HEK293 (cell line): ENCODE results near the gene UCKL1.
A peak's percentile ranks its signal among the peaks of the same experiment; 100 is the strongest.

Source experiments
- CTCF ChIA-PET: fragments of 350-600 bp; formaldehyde crosslinking; extraction: SDS; loops from one replicate; lab custom pipeline; 2021; ENCODE audit warnings: antibody characterized with exemption; lab: Yijun Ruan, JAX
- POLR2A ChIA-PET: fragments of 300-600 bp; formaldehyde crosslinking; extraction: SDS; loops from one replicate; lab custom pipeline; 2020; ENCODE audit warnings: antibody characterized with exemption, inconsistent platforms; lab: Yijun Ruan, JAX
- H3K27ac ChIP-seq: fragments of 200-500 bp; sonication (Bioruptor generic); 2 replicates; pipeline ENCODE4 v1.5.1; 2014; ENCODE audit warnings: low read depth, low read length, control low read depth, inconsistent platforms; ENCODE audit errors: extremely low read depth
- H3K36me3 ChIP-seq, 2 experiments: fragments of 200-500 bp in 1 of 2; sonication (Bioruptor generic) in 1 of 2; 1 replicate in 1 of 2; 2 replicates in 1 of 2; pipeline ENCODE4 v1.5.1; 2014 to 2017; ENCODE audit warnings: inconsistent platforms in 2 of 2, low read length in 2 of 2; ENCODE audit not compliant: control insufficient read depth in 2 of 2, insufficient read depth in 1 of 2
- H3K4me1 ChIP-seq: fragments of 200-500 bp; sonication (Bioruptor generic); 2 replicates; pipeline ENCODE4 v1.5.1; 2014; ENCODE audit warnings: mild to moderate bottlenecking, low read length, inconsistent platforms; ENCODE audit not compliant: control insufficient read depth, insufficient read depth
- H3K4me3 ChIP-seq: 2 replicates; pipeline ENCODE4 v1.5.1; 2011; ENCODE audit warnings: low read depth, mild to moderate bottlenecking, control low read depth, low read length, moderate library complexity
- H3K9me3 ChIP-seq: fragments of 200-500 bp; sonication (Bioruptor generic); 2 replicates; pipeline ENCODE4 v1.5.1; 2014; ENCODE audit warnings: low read depth, low read length, inconsistent platforms; ENCODE audit not compliant: control insufficient read depth, insufficient read depth
- KLF9 ChIP-seq: fragments of 450-650 bp; formaldehyde crosslinking; IDR thresholded peaks from 2 replicates; pipeline ENCODE4 v1.5.1; 2016; ENCODE audit warnings: missing biosample characterization, missing genetic modification characterization, low read depth
- REPIN1 ChIP-seq: fragments of 450-650 bp; formaldehyde crosslinking; IDR thresholded peaks from 2 replicates; pipeline ENCODE4 v1.5.1; 2017; ENCODE audit warnings: missing biosample characterization, missing genetic modification characterization, low read depth
- SCRT1 ChIP-seq: fragments of 450-650 bp; formaldehyde crosslinking; IDR thresholded peaks from 2 replicates; pipeline ENCODE4 v1.5.1; 2016; ENCODE audit warnings: missing biosample characterization, missing genetic modification characterization, borderline replicate concordance
- SETDB1 ChIP-seq: IDR thresholded peaks from one replicate; pipeline ENCODE4 v1.6.1; 2017; ENCODE audit warnings: mild to moderate bottlenecking, low read length, moderate library complexity, mixed read lengths; ENCODE audit not compliant: insufficient read length
- SP2 ChIP-seq: fragments of 450-650 bp; formaldehyde crosslinking; IDR thresholded peaks from 2 replicates; pipeline ENCODE4 v1.5.1; 2016; ENCODE audit warnings: missing biosample characterization, missing genetic modification characterization
- ZBTB44 ChIP-seq: fragments of 450-650 bp; IDR thresholded peaks from 2 replicates; pipeline ENCODE4 v1.5.1; 2018; ENCODE audit warnings: missing biosample characterization, mild to moderate bottlenecking, missing genetic modification characterization
- ZBTB8A ChIP-seq: fragments of 450-650 bp; formaldehyde crosslinking; IDR thresholded peaks from 2 replicates; pipeline ENCODE4 v1.5.1; 2016; ENCODE audit warnings: missing biosample characterization, missing genetic modification characterization
- ZNF157 ChIP-seq: fragments of 450-650 bp; formaldehyde crosslinking; IDR thresholded peaks from 2 replicates; pipeline ENCODE4 v1.5.1; 2016; ENCODE audit warnings: missing biosample characterization, missing genetic modification characterization
- ZNF2 ChIP-seq: fragments of 450-650 bp; formaldehyde crosslinking; IDR thresholded peaks from 2 replicates; pipeline ENCODE4 v1.5.1; 2016; ENCODE audit warnings: missing biosample characterization, missing genetic modification characterization
- ZNF211 ChIP-seq: fragments of 450-650 bp; formaldehyde crosslinking; IDR thresholded peaks from 2 replicates; pipeline ENCODE4 v1.5.1; 2016; ENCODE audit warnings: low read depth, missing biosample characterization, missing genetic modification characterization
- ZNF221 ChIP-seq: fragments of 450-650 bp; formaldehyde crosslinking; IDR thresholded peaks from 2 replicates; pipeline ENCODE4 v1.5.1; 2017; ENCODE audit warnings: missing biosample characterization, missing genetic modification characterization, borderline replicate concordance
- ZNF292 ChIP-seq: fragments of 450-650 bp; formaldehyde crosslinking; IDR thresholded peaks from 2 replicates; pipeline ENCODE4 v1.5.1; 2016; ENCODE audit warnings: low read depth, missing biosample characterization, missing genetic modification characterization, borderline replicate concordance
- ZNF366 ChIP-seq: fragments of 450-650 bp; formaldehyde crosslinking; conservative IDR thresholded peaks from 2 replicates; pipeline ENCODE4 v1.5.1; 2016; ENCODE audit warnings: missing biosample characterization, missing genetic modification characterization
- ZNF391 ChIP-seq: fragments of 450-650 bp; formaldehyde crosslinking; IDR thresholded peaks from 2 replicates; pipeline ENCODE4 v1.5.1; 2016; ENCODE audit warnings: low read depth, missing biosample characterization, missing genetic modification characterization, borderline replicate concordance
- ZNF473 ChIP-seq: fragments of 450-650 bp; formaldehyde crosslinking; IDR thresholded peaks from 2 replicates; pipeline ENCODE4 v1.5.1; 2017; ENCODE audit warnings: missing biosample characterization, missing genetic modification characterization
- ZNF510 ChIP-seq: fragments of 450-650 bp; formaldehyde crosslinking; IDR thresholded peaks from 2 replicates; pipeline ENCODE4 v1.5.1; 2018; ENCODE audit warnings: mild to moderate bottlenecking, missing genetic modification characterization, missing biosample characterization; ENCODE audit not compliant: insufficient replicate concordance
- ZNF677 ChIP-seq: fragments of 450-650 bp; IDR thresholded peaks from 2 replicates; pipeline ENCODE4 v1.5.0; 2018; ENCODE audit warnings: missing biosample characterization, mild to moderate bottlenecking, missing genetic modification characterization, moderate library complexity
- ZSCAN30 ChIP-seq: fragments of 450-650 bp; IDR thresholded peaks from 2 replicates; pipeline ENCODE4 v1.5.1; 2018; ENCODE audit warnings: missing biosample characterization, mild to moderate bottlenecking, missing genetic modification characterization, moderate library complexity
- TF ChIP-seq, protein P1 (sequence below): fragments of 450-650 bp; formaldehyde crosslinking; IDR thresholded peaks from 2 replicates; pipeline ENCODE4 v1.5.1; 2017; ENCODE audit warnings: missing biosample characterization, missing genetic modification characterization
- TF ChIP-seq, protein P2 (sequence below): fragments of 450-650 bp; formaldehyde crosslinking; IDR thresholded peaks from 2 replicates; pipeline ENCODE4 v1.5.1; 2017; ENCODE audit warnings: missing biosample characterization, missing genetic modification characterization
- TF ChIP-seq, protein P3 (sequence below): fragments of 450-650 bp; formaldehyde crosslinking; optimal IDR thresholded peaks from 2 replicates; pipeline ENCODE3; 2016; ENCODE audit warnings: missing biosample characterization, mild to moderate bottlenecking, missing genetic modification characterization
- TF ChIP-seq, protein P4 (sequence below): fragments of 450-650 bp; formaldehyde crosslinking; IDR thresholded peaks from 2 replicates; pipeline ENCODE4 v1.5.1; 2016; ENCODE audit warnings: missing biosample characterization, missing genetic modification characterization
- TF ChIP-seq, protein P5 (sequence below): fragments of 450-650 bp; formaldehyde crosslinking; IDR thresholded peaks from 2 replicates; pipeline ENCODE4 v1.5.1; 2016; ENCODE audit warnings: missing biosample characterization, missing genetic modification characterization

Gene UCKL1

GRCh38 chr20:63957690-63958441, 1.6 kb upstream of the UCKL1 start (continued):
- TF ChIP-seq, protein P1, sequence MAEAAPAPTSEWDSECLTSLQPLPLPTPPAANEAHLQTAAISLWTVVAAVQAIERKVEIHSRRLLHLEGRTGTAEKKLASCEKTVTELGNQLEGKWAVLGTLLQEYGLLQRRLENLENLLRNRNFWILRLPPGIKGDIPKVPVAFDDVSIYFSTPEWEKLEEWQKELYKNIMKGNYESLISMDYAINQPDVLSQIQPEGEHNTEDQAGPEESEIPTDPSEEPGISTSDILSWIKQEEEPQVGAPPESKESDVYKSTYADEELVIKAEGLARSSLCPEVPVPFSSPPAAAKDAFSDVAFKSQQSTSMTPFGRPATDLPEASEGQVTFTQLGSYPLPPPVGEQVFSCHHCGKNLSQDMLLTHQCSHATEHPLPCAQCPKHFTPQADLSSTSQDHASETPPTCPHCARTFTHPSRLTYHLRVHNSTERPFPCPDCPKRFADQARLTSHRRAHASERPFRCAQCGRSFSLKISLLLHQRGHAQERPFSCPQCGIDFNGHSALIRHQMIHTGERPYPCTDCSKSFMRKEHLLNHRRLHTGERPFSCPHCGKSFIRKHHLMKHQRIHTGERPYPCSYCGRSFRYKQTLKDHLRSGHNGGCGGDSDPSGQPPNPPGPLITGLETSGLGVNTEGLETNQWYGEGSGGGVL (tag by site-specific recombination) = peak; percentile 62
- TF ChIP-seq SETDB1 (no peak), ZBTB44 (tag by site-specific recombination) (no peak), ZNF366 (tag by site-specific recombination) (0 out of 2 replicates have a peak, but pooled peaks have one; percentile 2)

GRCh38 chr20:63957004-63957689, 931 bp upstream of the UCKL1 start:
- no peaks in the 10 kb centered on the region for H3K9me3 ChIP-seq
- peaks cover 0 to 41% of the 10 kb centered on the region in 2 experiments; a peak in 1 of 3 replicates for H3K36me3 ChIP-seq
- H3K4me1 ChIP-seq = peaks cover 4% of the 10 kb centered on the region; the same call in 1 of the 2 replicates
- peak overlapping the region; percentile 36 for H3K4me3 ChIP-seq
- peak overlapping the region; percentile 62; the same call in 1 of the 2 replicates for H3K27ac ChIP-seq
- ChIA-PET POLR2A (interaction anchor here (1.0 to 2.7 kb wide), 8 partner anchors 11 to 216 kb away, joined by 3 to 21 read pairs (median 4); partner anchors contain the start of genes PRPF6, SAMD10, TCEA2 and TPD52L2), CTCF (interaction anchor here (0.6 to 0.7 kb wide), 2 partner anchors 21 to 43 kb away, joined by 3 to 5 read pairs; no protein-coding TSS in a partner anchor)
- TF ChIP-seq ZNF157 (tag by site-specific recombination) (no peak), ZNF292 (no peak), REPIN1 (tag by site-specific recombination) (no peak), ZNF677 (tag by site-specific recombination) (no peak), ZNF2 (tag by site-specific recombination) (no peak), ZNF211 (tag by site-specific recombination) (no peak), SCRT1 (tag by site-specific recombination) (no peak), ZSCAN30 (tag by site-specific recombination) (peak; percentile 93), ZNF510 (no peak), ZNF391 (tag by site-specific recombination) (0 out of 2 replicates have a peak, but pooled peaks have one; percentile 26), ZNF473 (tag by site-specific recombination) (no peak), ZBTB8A (tag by site-specific recombination) (peak; percentile 79), SP2 (peak; percentile 78), ZNF221 (tag by site-specific recombination) (no peak), KLF9 (peak; percentile 62)
- TF ChIP-seq, protein P2, sequence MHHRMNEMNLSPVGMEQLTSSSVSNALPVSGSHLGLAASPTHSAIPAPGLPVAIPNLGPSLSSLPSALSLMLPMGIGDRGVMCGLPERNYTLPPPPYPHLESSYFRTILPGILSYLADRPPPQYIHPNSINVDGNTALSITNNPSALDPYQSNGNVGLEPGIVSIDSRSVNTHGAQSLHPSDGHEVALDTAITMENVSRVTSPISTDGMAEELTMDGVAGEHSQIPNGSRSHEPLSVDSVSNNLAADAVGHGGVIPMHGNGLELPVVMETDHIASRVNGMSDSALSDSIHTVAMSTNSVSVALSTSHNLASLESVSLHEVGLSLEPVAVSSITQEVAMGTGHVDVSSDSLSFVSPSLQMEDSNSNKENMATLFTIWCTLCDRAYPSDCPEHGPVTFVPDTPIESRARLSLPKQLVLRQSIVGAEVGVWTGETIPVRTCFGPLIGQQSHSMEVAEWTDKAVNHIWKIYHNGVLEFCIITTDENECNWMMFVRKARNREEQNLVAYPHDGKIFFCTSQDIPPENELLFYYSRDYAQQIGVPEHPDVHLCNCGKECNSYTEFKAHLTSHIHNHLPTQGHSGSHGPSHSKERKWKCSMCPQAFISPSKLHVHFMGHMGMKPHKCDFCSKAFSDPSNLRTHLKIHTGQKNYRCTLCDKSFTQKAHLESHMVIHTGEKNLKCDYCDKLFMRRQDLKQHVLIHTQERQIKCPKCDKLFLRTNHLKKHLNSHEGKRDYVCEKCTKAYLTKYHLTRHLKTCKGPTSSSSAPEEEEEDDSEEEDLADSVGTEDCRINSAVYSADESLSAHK (tag by site-specific recombination) = no peak
- TF ChIP-seq, protein P3, sequence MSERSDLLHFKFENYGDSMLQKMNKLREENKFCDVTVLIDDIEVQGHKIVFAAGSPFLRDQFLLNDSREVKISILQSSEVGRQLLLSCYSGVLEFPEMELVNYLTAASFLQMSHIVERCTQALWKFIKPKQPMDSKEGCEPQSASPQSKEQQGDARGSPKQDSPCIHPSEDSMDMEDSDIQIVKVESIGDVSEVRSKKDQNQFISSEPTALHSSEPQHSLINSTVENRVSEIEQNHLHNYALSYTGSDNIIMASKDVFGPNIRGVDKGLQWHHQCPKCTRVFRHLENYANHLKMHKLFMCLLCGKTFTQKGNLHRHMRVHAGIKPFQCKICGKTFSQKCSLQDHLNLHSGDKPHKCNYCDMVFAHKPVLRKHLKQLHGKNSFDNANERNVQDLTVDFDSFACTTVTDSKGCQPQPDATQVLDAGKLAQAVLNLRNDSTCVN (tag by site-specific recombination) = no peak
- TF ChIP-seq, protein P4, sequence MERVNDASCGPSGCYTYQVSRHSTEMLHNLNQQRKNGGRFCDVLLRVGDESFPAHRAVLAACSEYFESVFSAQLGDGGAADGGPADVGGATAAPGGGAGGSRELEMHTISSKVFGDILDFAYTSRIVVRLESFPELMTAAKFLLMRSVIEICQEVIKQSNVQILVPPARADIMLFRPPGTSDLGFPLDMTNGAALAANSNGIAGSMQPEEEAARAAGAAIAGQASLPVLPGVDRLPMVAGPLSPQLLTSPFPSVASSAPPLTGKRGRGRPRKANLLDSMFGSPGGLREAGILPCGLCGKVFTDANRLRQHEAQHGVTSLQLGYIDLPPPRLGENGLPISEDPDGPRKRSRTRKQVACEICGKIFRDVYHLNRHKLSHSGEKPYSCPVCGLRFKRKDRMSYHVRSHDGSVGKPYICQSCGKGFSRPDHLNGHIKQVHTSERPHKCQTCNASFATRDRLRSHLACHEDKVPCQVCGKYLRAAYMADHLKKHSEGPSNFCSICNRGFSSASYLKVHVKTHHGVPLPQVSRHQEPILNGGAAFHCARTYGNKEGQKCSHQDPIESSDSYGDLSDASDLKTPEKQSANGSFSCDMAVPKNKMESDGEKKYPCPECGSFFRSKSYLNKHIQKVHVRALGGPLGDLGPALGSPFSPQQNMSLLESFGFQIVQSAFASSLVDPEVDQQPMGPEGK (tag by site-specific recombination) = peak; percentile 71
- TF ChIP-seq, protein P5, sequence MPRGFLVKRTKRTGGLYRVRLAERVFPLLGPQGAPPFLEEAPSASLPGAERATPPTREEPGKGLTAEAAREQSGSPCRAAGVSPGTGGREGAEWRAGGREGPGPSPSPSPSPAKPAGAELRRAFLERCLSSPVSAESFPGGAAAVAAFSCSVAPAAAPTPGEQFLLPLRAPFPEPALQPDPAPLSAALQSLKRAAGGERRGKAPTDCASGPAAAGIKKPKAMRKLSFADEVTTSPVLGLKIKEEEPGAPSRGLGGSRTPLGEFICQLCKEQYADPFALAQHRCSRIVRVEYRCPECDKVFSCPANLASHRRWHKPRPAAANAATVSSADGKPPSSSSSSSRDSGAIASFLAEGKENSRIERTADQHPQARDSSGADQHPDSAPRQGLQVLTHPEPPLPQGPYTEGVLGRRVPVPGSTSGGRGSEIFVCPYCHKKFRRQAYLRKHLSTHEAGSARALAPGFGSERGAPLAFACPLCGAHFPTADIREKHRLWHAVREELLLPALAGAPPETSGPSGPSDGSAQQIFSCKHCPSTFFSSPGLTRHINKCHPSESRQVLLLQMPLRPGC = no peak
